Right lung (tissue), 5 donors: Measurements from ENCODE around the gene SHD. TPM values are rescaled to one million over a fixed set of nuclear protein-coding genes. Genes with fewer than 3 reads are reported as not detected.
"Not testable (repeated sequence)": the region's sequence is repeated elsewhere in the genome, so short reads cannot be mapped to it uniquely, and the experiment has no call there.

Experiments used
- DNase-seq, 2 donors: peaks; one replicate each; pipeline ENCODE4 v3.0.0-alpha.2; 2013
- polyA plus RNA-seq, 5 donors: library from polyadenylated mRNA; unstranded; fragments of 120-200 nt; gene quantifications; one replicate each; pipeline versions ENCODE4 v1.2.1 to v1.2.3, GENCODE V29; 2013; ENCODE audit warnings: inconsistent platforms in 1 of 5, low replicate concordance in 1 of 5; ENCODE audit not compliant: insufficient read length in 5 of 5, insufficient read depth in 1 of 5

The SHD gene
- polyA plus RNA-seq, 5 donors: 0.23 to 6.4 (median 0.30) TPM

DNA sequence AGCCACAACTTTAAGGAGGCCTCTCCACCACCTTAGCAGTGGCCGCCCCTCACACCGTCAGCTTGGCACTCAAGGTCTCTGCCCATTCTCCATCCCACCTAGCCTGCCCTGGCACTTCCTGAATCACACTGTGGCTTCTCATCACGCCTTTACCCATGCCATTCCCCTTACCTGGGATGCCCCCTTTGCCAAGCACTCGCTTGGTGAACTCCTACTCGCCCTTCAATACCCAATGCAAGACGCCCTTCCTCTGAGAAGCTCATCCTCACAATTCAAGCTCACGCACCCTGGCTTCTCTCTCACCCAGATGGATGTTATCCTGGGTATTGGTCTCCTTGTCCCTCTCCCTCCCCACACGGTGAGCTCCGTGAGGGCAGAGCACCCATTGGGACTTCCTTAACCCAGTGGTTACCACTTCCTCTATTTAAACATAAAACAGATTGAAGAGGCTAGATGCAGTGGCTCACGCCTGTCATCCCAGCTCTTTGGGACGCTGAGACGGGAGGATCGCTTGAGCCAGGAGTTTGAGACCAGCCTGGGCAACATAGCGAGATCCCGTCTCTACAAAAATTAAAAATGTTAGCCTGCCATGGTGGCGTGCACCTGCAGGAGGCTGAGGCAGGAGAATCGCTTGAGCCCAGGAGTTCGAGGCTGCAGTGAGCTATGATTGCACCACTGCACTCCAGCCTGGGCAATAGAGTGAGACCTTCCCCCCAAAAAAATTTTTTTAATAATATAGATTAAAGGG is 12.6 kb upstream of the SHD start:
- DNase-seq: no peak

DNA sequence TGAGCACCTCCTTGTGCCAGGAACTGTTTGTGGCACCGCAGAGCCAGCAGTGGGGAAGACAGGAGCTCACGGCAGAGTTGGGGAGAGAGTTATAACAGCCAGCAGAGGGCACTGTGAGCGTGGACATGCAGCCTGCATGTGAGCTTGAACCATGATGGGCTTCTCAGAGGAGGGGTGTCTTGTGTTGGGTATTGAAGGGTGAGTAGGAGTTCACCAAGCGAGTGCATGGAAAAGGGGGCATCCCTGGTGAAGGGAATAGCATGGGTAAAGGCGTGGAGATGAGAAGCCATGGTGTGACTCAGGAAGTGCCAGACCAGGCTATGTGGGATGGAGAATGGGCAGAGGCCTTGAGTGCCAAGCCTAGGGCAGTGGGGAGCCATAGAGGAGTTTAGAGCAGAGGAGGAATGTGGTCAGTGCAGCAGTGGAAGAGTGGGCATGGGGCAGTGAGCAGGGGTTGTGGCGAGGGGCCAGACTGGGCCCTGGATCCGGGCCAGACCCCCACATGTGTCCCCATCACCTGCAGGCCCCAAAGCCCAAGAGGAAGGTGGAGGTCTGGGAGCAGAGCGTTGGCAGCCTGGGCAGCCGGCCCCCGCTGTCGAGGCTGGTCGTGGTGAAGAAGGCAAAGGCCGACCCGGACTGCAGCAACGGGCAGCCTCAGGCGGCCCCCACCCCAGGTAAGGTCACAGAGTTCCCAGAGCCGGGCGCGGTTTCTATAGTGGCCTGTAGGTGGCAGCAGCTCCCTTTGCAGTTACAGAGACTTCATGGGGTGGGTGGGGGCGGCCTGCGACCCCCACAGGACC is 11.8 kb upstream of the SHD start:
- DNase-seq: no peak

DNA sequence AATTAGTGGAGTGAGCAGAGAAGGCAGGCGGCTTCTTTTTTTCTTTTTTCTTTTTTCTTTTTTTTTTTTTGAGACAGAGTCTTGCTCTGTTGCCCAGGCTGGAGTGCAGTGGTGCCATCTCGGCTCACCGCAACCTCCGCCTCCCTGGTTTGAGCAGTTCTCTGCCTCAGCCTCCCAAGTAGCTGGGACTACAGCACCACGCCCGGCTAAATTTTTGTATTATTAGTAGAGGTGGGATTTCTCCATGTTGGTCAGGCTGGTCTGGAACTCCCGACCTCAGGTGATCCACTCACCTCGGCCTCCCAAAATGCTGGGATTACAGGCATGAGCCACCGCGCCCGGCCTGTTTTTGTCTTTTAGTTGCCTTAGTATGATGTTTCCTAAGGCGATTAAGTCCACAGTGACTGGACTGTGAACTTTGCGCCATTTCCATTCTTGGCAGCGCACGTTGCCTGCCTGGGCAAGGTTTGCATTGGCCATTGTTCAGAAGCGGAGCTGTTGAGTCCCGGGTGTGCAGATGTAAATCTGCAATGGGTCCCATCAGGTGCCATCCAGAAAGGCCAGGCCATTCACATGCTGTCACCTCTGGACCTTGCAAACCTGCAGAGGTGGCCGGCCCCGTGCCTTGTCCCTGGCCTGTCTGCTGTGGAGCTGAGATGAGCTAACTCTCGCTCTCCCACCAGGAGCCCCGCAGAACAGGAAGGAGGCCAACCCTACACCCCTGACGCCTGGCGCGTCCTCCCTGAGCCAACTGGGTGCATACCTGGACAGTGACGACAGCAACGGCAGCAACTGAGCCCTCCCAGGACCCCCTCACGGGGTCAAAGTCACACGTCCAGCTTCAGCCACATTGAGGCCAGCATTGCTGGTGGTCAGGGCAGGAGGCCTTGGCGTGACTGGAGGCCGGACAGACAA is 10.9 kb upstream of the SHD start:
- no peak for DNase-seq

DNA sequence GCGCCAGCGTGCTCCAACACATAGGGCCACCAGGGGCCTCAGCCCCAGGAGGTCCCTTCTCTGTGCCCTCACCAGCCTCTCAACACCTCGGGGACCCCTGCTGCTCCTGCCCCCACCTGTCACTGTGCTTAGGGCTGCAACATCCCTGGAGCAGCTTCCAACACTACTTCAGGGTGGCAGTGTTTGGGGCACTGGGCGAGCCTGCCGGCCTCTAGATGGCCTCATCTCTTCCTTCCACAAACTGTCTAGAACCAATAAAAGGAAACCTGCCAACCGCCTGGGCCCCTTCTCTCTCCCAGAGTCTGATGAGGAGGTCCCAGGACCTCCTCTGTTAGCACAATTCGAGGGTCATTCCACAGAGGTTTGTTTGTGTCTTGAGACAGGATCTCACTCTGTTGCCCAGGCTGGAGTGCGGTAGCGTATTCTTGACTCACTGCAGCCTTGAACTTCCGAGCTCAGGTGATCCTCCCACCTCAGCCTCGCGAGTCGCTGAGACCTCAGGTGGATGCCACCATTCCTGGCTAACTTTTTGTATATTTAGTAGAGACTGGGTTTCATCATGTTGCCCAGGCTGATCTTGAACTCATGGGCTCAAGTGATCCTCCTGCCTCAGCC is 10.1 kb upstream of the SHD start:
- DNase-seq: no peak

DNA sequence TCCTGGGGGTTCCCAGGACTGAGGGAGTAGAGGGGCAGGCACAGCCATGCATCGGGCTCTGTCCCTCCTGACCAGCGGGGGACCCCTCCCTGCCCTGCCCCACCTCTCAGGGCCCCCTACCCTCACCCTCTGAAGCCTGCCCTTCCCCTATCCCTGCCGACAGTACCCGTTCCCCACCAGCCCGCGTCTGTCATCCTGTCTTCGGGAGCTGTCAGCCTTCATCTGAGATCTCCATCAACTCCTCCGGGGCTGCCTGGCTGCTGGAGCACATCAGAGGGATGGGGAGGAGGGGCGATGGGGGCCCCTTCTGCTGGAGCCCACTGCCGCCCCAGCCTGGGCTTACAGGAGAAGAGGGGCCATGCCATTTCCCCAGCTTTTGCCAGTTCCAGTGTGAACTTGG is 6.2 kb upstream of the SHD start:
- no peak for DNase-seq

DNA sequence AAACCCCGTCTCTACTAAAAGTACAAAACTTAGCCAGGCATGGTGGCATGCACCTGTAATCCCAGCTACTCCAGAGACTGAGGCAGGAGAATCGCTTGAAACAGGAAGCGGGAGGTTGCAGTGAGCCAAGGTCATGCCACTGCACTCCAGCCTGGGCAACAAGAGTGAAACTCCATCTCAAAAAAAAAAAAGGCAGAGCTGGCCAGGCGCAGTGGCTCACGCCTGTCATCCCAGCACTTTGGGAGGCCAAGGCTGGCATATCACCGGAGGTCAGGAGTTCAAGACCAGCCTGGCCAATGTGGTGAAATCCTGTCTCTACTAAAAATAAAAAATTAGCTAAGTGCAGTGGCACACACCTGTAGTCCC is 4.8 kb upstream of the SHD start:
- not testable (repeated sequence) for DNase-seq

DNA sequence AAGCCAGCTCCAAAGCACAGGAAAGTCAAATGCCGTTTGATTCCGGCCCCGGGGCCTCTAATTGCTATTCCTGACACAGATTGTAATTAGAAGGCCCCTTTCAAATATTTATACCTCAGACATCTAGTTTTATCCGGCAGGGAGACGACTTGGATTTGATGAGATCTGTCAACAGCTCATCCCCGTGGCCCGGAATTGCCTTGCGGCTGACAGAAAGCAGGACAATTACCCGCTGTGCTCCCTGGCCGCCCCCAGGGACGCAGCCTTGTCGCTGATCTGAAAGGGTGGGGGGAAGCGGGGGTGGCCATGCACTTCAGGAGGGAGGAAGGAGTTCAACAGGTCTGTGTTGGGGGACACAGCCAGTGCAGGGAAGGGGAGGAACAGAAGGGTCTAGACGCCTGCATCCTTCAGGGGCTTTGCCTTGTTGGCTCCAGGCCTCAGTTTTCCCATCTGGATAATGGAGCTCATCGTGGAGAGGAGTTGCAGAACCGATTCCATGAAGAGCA is 1.8 kb upstream of the SHD start:
- no peak for DNase-seq

DNA sequence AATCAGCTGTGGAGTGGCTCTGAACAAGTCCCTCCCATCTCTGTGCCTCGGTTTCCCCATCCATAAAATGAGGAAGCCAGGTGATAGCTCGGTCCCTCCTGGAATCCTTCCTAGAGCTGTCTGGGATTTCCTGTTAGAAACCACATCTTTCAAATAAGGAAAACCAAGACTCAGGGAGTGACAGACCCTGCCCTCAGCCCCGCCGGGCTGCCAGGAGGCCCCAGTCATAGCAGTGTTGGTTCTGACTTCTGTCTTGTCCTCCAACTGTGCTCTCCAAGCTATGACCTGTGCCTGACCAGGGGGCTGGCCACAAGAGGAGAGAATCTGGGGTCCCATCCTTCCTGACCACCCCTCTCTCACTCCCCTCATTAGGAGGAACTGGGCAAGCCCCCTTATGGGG is 1.1 kb upstream of the SHD start:
- no peak for DNase-seq

DNA sequence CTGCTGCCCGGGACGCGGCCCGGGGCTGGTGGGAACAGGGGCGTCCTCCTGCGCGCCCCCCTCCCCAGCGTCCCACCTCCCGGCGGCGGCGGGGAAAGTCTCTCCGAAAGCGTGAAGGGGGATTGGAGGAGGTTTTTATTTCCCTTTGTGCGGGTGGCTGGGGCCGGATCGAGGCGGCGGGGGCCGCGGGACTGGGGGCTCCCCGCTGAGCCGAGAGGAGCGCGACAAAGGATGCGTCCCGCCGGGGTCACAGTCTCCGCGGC is 132 bp downstream of the SHD start:
- DNase-seq: no peak

DNA sequence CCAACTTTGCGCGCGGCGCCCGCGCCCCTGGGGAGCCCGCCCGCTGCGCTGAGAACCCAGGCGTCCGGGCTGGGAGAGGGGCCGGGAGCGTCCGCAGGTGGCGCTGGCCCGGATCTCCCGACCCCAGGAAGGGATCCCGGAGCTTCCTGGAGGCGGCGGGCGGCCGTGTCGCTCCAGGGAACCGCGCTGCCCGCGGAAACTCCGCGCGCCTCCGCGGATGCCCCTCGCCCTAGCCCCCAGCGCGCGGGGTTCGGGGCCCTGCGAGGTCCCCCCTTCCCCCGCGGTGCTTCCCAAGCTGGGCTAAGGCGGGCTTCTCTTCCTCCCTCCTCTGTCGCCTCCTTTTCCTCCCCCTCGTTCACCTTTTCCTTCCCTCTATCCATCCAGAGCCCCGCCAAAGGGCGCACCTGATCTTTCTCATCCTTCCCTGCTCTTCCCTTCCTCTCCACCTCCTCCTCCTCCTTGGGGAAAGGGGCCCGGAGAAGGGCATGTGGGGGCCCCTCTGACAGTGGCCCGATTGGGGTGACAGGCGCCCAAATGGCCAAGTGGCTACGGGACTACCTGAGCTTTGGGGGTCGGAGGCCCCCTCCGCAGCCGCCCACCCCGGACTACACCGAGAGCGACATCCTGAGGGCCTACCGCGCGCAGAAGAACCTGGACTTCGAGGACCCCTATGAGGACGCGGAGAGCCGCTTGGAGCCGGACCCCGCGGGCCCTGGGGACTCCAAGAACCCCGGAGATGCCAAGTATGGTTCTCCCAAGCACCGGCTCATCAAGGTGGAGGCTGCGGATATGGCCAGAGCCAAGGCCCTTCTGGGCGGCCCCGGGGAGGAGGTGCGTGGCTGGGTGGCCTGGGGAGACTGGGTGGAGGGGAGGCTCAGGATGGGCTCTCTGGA is 710 bp downstream of the SHD start:
- no peak for DNase-seq

DNA sequence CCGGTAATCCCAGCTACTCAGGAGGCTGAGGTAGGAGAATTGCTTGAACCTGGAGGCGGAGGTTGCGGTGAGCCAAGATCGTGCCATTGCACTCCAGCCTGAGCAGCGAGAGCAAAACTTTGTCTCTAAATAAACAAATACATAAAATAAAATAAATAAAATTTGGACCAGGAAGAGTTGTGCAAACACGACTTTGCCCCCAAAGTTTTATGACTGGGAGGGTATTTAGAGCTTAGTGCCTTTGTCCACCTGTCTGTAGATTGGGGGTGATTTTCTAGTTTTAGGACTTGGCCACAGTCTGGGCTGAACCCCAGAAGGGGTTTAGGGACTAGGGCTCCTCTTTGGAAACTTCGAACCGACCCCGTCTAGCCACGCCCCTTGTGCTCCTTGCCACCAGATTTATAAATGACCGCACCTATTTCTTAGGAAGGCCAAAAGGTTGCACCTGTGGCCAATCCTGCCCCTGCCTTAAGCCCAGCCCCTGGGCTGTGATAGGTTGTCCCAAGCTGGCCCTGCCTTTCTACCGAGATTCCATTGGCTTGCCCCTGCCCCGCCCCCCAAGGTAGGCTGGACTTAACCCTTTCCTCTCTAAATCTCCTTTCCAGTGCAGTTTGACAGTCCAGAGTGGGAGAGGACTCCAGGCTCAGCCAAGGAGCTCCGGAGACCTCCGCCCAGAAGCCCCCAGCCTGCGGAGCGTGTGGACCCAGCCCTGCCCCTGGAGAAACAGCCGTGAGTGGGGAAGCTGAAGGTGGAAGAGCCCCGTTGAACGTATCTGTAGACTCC is 5.3 kb downstream of the SHD start:
- DNase-seq: no peak

DNA sequence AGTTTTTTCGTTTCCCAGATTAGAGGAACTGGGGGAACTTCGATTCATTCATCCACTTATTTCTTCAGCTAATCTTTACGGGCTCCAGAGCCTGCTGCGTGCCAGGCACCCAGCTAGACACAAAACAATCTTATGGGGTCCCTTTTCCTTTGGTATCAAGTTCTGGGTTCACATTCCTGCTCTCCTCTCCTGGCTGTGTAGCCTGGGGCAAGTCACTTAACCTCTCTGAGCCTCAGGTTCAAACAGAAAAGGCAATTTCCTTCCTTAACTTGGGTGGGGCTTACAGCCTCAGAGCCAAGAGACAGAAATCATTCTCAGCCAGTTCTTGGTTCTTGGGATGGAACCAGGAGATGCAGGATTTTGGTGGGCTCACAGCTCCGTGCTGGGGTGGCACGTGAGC is 5.9 kb downstream of the SHD start:
- DNase-seq: no peak

DNA sequence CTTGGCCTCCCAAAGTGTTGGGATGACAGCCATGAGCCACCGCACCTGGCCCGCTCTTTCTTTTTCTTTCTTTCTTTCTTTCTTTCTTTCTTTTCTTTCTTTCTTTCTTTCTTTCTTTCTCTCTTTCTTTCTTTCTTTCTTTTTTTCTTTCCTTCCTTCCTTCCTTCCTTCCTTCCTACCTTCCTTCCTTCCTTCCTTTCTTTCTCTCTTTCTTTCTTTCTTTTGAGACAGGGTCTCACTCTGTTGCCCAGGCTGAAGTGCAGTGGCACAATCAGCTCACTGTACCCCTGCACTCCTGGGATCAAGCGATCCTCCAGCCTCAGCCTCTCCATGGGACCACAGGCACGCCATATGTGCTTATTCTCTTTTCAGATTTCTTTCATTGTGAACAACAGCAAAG is 7.1 kb downstream of the SHD start:
- not testable (repeated sequence) for DNase-seq

DNA sequence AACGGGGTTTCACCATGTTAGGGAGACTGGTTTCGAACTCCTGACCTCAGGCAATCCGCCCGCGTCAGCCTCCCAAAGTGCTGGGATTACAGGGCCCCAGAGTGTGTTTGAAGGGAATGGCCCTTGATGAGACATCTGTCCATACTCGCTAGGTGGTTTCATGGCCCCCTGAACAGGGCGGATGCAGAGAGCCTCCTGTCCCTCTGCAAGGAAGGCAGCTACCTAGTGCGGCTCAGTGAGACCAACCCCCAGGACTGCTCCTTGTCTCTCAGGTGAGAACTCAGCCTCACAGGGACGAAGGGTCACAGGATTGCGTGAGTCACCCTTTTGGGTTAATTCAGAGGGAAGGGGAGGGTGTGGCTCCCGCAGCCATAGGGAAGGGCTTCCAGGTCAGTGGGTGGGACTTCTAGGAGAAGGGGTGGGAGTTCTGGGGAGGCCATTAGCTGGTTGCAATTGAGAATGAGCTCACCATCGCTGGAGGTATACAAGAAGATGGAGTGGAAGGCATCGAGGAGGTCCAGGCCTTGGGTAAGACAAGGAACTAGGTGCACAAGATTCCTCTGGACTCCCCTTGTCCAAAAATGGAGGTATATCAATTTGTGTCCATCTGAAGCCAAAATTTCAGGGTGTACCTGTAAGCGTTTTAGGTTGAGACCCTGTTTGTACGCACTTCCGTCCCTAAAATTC is 9.2 kb downstream of the SHD start:
- DNase-seq: no peak

DNA sequence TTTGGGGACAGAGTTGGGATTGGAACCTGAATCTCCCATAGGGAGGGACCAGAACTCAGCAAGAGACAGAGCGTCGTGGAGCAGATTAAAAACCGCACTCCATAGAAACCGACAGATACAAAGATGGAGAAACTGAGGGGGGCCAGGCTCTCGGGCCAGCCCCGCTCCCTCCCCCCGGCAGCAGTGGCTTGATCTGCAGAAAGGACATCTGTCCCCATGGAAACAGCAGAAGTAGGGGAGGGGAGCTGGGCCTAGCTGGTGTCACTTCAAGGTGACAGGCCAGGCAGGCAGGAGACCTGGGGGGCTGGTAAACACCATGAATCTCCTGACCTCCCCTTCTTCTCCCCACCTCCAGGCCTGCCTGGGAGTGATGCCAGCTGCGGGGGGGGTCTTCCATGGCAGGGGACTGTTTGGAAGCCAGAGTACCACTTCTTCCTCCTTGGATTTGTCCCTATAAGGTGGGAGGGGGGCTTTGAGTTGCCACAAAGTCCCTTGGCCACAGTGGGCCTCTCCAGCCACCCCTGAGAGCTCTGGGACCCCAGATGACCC is 12.2 kb downstream of the SHD start:
- no peak for DNase-seq

DNA sequence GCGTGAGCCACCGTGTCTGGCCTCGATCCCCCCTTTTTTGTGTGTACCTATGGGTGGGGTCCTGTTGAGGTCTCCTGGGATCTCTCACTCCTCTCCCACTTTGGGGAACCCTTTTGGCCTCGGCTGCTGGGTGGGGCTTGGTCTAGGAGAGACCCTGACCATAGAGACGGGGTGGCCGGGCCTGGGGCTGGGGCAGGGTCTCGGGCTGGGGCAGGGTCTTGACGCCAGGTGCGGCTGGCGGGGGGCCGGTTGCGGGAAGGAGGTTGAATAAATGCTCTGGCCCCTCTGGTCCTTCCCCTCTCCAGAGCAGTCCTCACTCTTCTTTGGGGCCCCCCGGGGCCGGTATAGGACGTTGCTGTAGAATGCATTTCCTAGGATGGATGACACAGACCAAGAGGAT is 13.4 kb downstream of the SHD start:
- DNase-seq: no peak

DNA sequence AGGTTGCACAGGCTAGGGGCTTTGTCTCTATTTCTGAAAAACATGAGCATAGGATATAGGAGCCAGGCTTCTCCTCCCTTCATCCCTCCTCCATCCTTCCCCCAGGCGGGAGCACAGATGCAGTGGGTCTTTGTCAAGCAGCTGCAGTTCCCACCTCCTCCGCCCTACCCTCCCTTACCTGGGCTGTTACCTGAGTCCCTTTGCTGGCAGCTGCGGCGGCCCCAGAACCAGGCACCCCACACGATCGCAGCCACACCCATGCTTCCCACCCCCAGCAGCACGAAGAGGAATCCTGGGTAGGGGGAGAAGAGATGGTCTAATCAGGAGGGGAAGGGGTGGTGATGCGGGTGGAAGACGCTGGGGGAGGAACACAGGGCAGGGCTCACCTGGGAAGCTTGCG is 15.3 kb downstream of the SHD start:
- no peak for DNase-seq

DNA sequence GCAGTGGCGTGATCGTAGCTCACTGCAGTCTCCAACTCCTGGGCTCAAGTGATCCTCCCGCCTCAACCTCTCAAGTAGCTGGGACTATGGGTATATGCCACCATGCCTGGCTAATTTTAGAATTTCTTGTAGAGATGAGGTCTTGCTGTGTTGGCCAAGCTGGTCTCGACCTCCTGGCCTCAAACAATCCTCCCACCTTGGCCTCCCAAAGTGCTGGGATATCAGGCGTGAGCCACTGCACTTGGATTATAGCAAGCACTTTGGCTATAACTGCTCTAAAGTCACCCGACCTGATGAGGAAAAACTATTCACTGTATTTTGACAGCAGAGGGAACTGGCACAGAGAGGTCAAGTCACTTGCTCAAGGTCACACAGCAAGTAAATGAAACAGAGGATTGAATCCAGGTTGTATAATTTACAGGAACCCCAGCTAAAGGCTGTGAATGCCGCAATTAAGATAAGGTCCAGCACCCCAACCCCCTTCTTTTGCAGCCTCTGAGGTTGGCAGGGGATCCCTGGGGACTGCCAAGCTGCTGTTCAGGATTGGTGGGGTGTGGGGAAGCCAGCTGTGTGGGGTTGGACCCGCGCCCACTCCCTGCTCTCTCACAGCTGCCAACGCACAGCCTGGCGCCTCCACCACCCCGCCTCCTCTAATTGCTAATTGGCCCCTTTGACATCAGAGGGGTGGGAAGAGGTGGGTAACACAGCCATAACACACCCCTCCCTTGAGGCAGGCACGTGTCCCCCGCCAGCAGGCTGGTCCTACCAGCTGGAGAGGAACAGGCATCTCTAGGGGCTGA is 17.1 kb downstream of the SHD start:
- DNase-seq: peak; percentile 29 to 37
